ENCODE measurements around the gene PAQR4.

DNA sequence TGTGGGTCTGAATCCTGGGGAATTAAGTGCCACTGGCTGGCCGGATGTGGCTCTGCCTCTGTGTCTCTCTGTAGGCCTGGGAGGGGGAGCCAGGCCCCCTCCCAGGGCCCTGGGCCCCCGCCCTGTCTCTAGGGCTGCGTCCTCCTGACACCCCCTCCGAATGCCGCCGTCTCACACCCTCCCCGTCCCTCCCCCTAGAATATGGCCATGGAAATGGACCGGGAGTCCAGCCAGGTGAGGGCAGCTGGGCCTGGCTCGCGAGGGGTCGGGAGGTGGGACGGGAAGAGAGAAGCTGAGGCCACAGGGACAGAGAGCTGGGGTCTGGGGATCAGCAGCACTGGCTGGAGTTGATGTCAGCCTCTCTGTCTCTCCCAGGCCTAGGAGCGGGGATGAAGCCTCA, 27.1 kb downstream of the PAQR4 start:
- no peak for TF ChIP-seq CTCF (conservative IDR thresholded peaks at IDR 0.05 in 1 of 2, IDR thresholded peaks at IDR 0.05 in 1 of 2; ENCODE audit: low read depth in 1 of 2, low read length in 2 of 2)
- no peak for TF ChIP-seq EZH2 (IDR thresholded peaks at IDR 0.05; ENCODE audit: low read length, missing control alignments)
